Regular cardiac myocyte (primary cell): Measurements from ENCODE around the gene NKAIN1. TPM values are rescaled to one million over a fixed set of nuclear protein-coding genes. Genes with fewer than 3 reads are reported as not detected.

Experiments used
- total RNA-seq: library from RNA; depleted of rRNA; stranded (reverse); fragments of >200 nt; gene quantifications from 2 replicates; pipeline ENCODE4 v1.2.3, GENCODE V29; 2014

Gene NKAIN1
- under 0.01 TPM in 1 of 2 replicates, not detected in the other for total RNA-seq

GRCh38 chr1:31239653-31240241 is at the start of gene NKAIN1:
TSS of gene NKAIN1 (minus strand) at chr1:31239887. CDS start at chr1:31239547, 340 bp downstream.

Other genes with a start within 250 kb of the NKAIN1 start
- 60.6 and 63.5 TPM in 2 replicates for gene PUM1, start 174.2 kb downstream of the NKAIN1 start, total RNA-seq
- 75.5 and 160 TPM in 2 replicates for gene SNRNP40, start 56.9 kb upstream of the NKAIN1 start, total RNA-seq
- 33.3 and 55.2 TPM in 2 replicates for gene ZCCHC17, start 57.1 kb upstream of the NKAIN1 start, total RNA-seq
- gene FABP3, start 133.2 kb upstream of the NKAIN1 start, total RNA-seq, result 2.7 and 2.8 TPM in 2 replicates
- 1.4 and 3.6 TPM in 2 replicates for gene SERINC2, start 173.3 kb upstream of the NKAIN1 start, total RNA-seq